CD4-positive, alpha-beta T cell (primary cell): ENCODE measurements around the gene MUC13. TPM values are rescaled to one million over a fixed set of nuclear protein-coding genes. Genes with fewer than 3 reads are reported as not detected.

Source experiments
- ATAC-seq: fragments of 200-7000 bp; cut with Tn5 transposase; one replicate; pipeline ENCODE4 v1.10.0; 2022; ENCODE audit warnings: mild to moderate bottlenecking; ENCODE audit not compliant: poor library complexity
- CTCF ChIA-PET: fragments of 350-600 bp; sonication (Branson Sonifier 250); formaldehyde crosslinking; loops from one replicate; lab custom pipeline; 2021; ENCODE audit warnings: antibody characterized with exemption, inconsistent platforms; lab: Charles Lee
- POLR2A ChIA-PET: fragments of 350-600 bp; sonication (Branson Sonifier 250); formaldehyde crosslinking; loops from one replicate; lab custom pipeline; 2021; ENCODE audit warnings: antibody characterized with exemption, inconsistent platforms; lab: Charles Lee
- DNase-seq, 14 experiments: peaks; one replicate each; pipeline ENCODE4 v3.0.0-alpha.2; 2013 to 2020; ENCODE audit warnings: mixed read lengths in 2 of 14
- H3K27ac ChIP-seq, 2 donors: one replicate each; pipeline versions ENCODE4 v1.5.1 to v1.7.0; 2013; ENCODE audit warnings: low read length in 2 of 2, low read depth in 1 of 2, mild to moderate bottlenecking in 1 of 2
- H3K27me3 ChIP-seq, 2 experiments: 1 replicate in 1 of 2; 2 replicates in 1 of 2; pipeline versions ENCODE4 v1.6.1 to v1.7.0; 2013; ENCODE audit warnings: low read length in 2 of 2, control low read depth in 1 of 2, mild to moderate bottlenecking in 1 of 2, moderate library complexity in 1 of 2; ENCODE audit not compliant: insufficient read depth in 2 of 2, control insufficient read depth in 1 of 2
- H3K36me3 ChIP-seq: one replicate; pipeline ENCODE4 v1.6.1; 2013; ENCODE audit warnings: low read length, control low read depth; ENCODE audit not compliant: insufficient read depth
- H3K4me1 ChIP-seq: one replicate; pipeline ENCODE4 v1.6.1; 2013; ENCODE audit warnings: low read length, control low read depth; ENCODE audit not compliant: insufficient read depth
- H3K4me3 ChIP-seq: one replicate; pipeline ENCODE4 v1.5.1; 2013; ENCODE audit warnings: mild to moderate bottlenecking, low read length, moderate library complexity
- H3K9me3 ChIP-seq, 2 experiments: 1 replicate in 1 of 2; 2 replicates in 1 of 2; pipeline versions ENCODE4 v1.6.1 to v1.7.0; 2013; ENCODE audit warnings: low read length in 2 of 2, mild to moderate bottlenecking in 2 of 2, control low read depth in 1 of 2, moderate library complexity in 1 of 2; ENCODE audit not compliant: control insufficient read depth in 1 of 2, insufficient read depth in 1 of 2
- H3K27ac Mint-ChIP-seq: one replicate; pipeline ENCODE4 v1.8.0; 2020; ENCODE audit warnings: mixed read lengths
- H3K27me3 Mint-ChIP-seq: one replicate; pipeline ENCODE4 v1.8.0; 2021; ENCODE audit warnings: mixed read lengths
- H3K36me3 Mint-ChIP-seq: one replicate; pipeline ENCODE4 v1.8.0; 2021; ENCODE audit warnings: low read depth, mixed read lengths
- H3K4me1 Mint-ChIP-seq: one replicate; pipeline ENCODE4 v1.8.0; 2021; ENCODE audit warnings: low read depth, mixed read lengths
- H3K4me3 Mint-ChIP-seq: one replicate; pipeline ENCODE4 v1.8.0; 2020; ENCODE audit warnings: mild to moderate bottlenecking, mixed read lengths
- H3K9me3 Mint-ChIP-seq: one replicate; pipeline ENCODE4 v1.8.0; 2020; ENCODE audit warnings: mixed read lengths
- CTCF ChIP-seq: fragments of 200-600 bp; IDR thresholded peaks from one replicate; pipeline ENCODE4 v1.8.0; 2022; ENCODE audit warnings: antibody characterized with exemption, mild to moderate bottlenecking
- intact Hi-C, 2 experiments: fragments of 100-400 bp; cut with DNase I in 1 of 2; cut with micrococcal nuclease in 1 of 2; formaldehyde crosslinking; loops; one replicate each; pipeline versions ENCODE4 v1.15.1 to v1.9.0; 2023 to 2025; cut with DNase I, micrococcal nuclease
- total RNA-seq, 174 experiments: library from RNA in 2 of 174; stranded (reverse) in 2 of 174; gene quantifications; one replicate each; pipeline ENCODE4 v1.2.3 and lab custom pipeline; 2021 to 2026

The MUC13 gene
- total RNA-seq, 2 experiments from 2014 or later, result 0.47 TPM; not detected in 1

GRCh38 chr3:124879337-124879680, 55.2 kb downstream of the MUC13 start:
- Mint-ChIP-seq H3K27ac (no peak overlapping the region), H3K4me3 (no peak overlapping the region), H3K4me1 (peaks cover 10% of the 10 kb centered on the region), H3K36me3 (no peaks in the 10 kb centered on the region), H3K9me3 (no peaks in the 10 kb centered on the region), H3K27me3 (peaks cover 49% of the 10 kb centered on the region)
- no peak for TF ChIP-seq CTCF
- no peak overlapping the region for H3K4me3 ChIP-seq
- ATAC-seq, result no peak
- H3K27me3 ChIP-seq, result peaks cover 7 to 12% of the 10 kb centered on the region in 2 experiments
- ChIA-PET POLR2A (no interaction called here), CTCF (no interaction called here)
- H3K9me3 ChIP-seq, result no peaks in the 10 kb centered on the region
- peaks cover 7% of the 10 kb centered on the region for H3K4me1 ChIP-seq
- no peak overlapping the region for H3K27ac ChIP-seq
- H3K36me3 ChIP-seq, result no peaks in the 10 kb centered on the region
- no peak for DNase-seq
- intact Hi-C loops, result no loop called here

DNA sequence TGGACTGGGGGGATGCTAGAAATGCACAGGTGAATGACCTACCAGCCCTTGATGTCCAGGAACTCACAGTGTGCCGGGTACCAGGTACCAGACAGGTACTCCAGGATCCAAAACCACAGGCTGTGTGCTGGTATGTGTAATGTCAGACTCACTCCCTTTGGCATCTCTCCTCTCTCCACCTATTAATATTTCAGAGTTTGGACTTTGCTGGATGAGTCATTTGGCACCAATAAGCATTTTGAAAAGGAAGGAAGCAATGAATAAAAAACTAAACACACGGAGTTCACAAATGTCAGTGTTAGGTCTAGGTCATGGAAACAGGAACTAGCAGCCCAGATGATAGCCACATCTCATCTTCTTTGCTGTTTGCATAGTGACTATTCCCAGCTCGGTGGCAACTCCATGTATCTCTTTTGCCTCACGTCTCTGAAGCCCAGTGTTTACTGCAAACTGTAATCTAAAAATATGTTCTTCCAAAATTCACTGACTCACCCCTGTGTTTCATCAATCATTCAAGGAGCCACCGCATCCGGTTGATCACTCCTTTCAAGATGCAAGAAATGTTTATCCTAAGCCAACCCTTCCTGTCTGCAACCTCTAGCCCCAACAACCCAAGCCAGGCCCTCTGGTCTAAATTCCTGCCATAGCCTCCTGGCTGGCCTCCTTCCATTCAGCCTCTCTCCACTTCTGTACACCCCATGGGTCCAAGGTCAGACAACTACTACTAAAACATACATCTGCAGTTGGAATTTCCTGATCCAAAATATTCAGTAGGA, 55.8 kb downstream of the MUC13 start:
- no peak for ATAC-seq
- Mint-ChIP-seq H3K4me3 (no peak overlapping the region), H3K36me3 (no peaks in the 10 kb centered on the region), H3K9me3 (no peaks in the 10 kb centered on the region), H3K4me1 (peaks cover 10% of the 10 kb centered on the region), H3K27ac (no peak overlapping the region), H3K27me3 (peaks cover 44% of the 10 kb centered on the region)
- ChIA-PET POLR2A (no interaction called here), CTCF (no interaction called here)
- H3K27me3 ChIP-seq, result peaks cover 2 to 12% of the 10 kb centered on the region in 2 experiments
- peaks cover 7% of the 10 kb centered on the region for H3K4me1 ChIP-seq
- no peak for TF ChIP-seq CTCF
- DNase-seq, result peak in 4 of 14 experiments; percentile 4 to 24 (median 14)
- intact Hi-C loops, result no loop called here
- no peaks in the 10 kb centered on the region for H3K9me3 ChIP-seq
- no peaks in the 10 kb centered on the region for H3K36me3 ChIP-seq
- H3K27ac ChIP-seq, result no peak overlapping the region
- no peak overlapping the region for H3K4me3 ChIP-seq

- peaks cover 7% of the 10 kb centered on the region for H3K4me1 ChIP-seq
- H3K27me3 ChIP-seq, result peaks cover 0 to 12% of the 10 kb centered on the region in 2 experiments
- TF ChIP-seq CTCF, result no peak
- intact Hi-C loops, result no loop called here
- no peaks in the 10 kb centered on the region for H3K36me3 ChIP-seq
- ATAC-seq (no peak), DNase-seq (no peak)
- Mint-ChIP-seq H3K9me3 (no peaks in the 10 kb centered on the region), H3K4me3 (no peak overlapping the region), H3K27me3 (peaks cover 37% of the 10 kb centered on the region), H3K4me1 (peaks cover 10% of the 10 kb centered on the region), H3K36me3 (no peaks in the 10 kb centered on the region), H3K27ac (no peak overlapping the region)
- no peak overlapping the region for H3K27ac ChIP-seq
- H3K4me3 ChIP-seq, result no peak overlapping the region
- no peaks in the 10 kb centered on the region for H3K9me3 ChIP-seq
- ChIA-PET POLR2A (no interaction called here), CTCF (no interaction called here)
Observed at GRCh38 chr3:124877674-124878073, 56.9 kb downstream of the MUC13 start.
